ENCODE data around the gene KCNG4. TPM values are rescaled to one million over a fixed set of nuclear protein-coding genes. Genes with fewer than 3 reads are reported as not detected.

KCNG4 gene
- total RNA-seq, 2 experiments from 2014 or later, result not detected

DNA sequence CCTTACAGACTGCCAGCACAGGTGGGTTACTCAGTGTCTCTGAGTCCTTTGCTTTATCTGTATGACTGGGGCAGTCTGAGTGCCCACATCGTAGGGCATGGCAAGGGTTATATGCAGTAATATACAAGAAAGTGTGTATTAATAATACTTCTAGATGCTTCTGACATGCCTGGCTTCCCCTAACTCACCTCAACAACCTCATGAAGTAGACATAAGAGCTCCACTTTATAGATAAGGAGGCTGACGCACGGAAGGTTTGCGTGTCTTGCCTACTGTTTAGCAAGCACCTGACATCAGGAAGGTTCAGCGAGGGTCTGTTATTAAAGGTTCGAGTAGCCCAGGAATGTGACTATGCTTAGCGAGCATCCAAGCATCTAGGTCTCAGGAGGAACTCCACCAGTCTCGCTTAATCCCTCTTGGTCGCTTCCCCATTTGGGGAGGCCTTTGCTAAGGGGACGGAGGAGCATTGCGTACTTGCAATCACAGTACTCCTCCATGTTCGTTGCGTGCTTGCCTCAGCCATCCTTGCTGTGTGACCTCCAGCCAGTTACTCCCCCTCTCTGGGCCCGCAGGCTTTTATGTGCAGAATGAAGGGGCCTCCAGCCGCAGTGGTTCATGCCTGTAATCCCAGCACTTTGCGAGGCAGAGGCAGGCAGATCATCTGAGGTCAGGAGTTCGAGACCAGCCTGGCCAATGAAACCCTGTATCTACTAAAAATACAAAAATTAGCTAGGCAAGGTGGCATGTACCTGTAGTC lies 1.6 kb downstream of the KCNG4 start:
- no peaks in the 10 kb centered on the region for H3K9me3 Mint-ChIP-seq
- H3K4me1 Mint-ChIP-seq, result no peaks in the 10 kb centered on the region
- peaks cover 40% of the 10 kb centered on the region for H3K27me3 Mint-ChIP-seq
- H3K36me3 Mint-ChIP-seq, result no peaks in the 10 kb centered on the region
- POLR2A ChIA-PET, result no interaction called here
- no peak overlapping the region for H3K4me3 Mint-ChIP-seq
- ATAC-seq (ENCODE audit: low read depth) (no peak), DNase-seq (no peak)
- no peak overlapping the region for H3K27ac Mint-ChIP-seq

GRCh38 chr16:84236671-84237070 lies 3.1 kb downstream of the KCNG4 start:
- H3K9me3 Mint-ChIP-seq, result no peaks in the 10 kb centered on the region
- ATAC-seq (ENCODE audit: low read depth) (no peak), DNase-seq (no peak)
- POLR2A ChIA-PET, result no interaction called here
- no peaks in the 10 kb centered on the region for H3K36me3 Mint-ChIP-seq
- no peak overlapping the region for H3K27ac Mint-ChIP-seq
- no peaks in the 10 kb centered on the region for H3K4me1 Mint-ChIP-seq
- H3K27me3 Mint-ChIP-seq, result peaks cover 37% of the 10 kb centered on the region
- no peak overlapping the region for H3K4me3 Mint-ChIP-seq

DNA sequence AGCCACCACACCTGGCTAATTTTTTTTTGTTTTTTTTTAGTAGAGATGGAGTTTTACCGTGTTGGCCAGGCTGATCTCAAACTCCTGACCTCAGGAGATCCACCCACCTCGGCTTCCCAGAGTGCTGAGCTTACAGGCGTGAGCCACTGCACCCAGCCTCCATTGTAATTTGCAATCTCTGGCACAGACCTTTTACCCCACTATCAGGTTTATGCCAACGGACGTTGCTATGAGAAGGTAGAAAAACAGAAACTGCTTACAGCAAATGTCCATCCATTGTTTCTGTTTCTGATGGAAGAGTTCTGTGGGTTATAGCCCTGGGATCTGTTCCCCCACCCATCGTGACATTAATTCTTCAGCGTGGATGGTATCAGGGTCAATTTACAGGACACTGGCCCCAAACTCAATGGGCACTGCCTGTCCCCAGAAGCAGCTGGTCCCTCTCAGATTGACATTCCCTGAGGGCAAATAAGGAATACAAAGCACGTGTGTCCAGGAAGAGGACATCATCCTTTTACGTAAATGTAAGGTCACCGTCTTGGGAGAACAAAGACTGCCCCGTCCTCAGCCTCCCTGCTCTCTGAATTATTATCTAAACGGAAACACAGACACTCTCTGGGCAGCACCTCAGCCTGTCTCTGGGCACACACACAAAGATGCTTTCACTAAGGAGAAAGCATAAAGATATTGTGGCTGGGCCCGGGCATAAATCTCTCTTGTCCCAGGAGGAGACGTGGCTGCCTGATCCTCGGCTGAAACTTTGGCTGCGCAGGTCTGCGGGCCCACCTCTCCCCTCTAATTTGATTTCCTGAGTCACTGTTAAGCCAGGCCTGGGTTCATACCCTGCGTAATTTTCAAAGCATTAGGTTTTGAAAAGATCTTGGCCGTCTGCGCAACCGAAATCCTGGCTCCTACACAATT lies 5.2 kb downstream of the KCNG4 start:
- Mint-ChIP-seq H3K4me3 (no peak overlapping the region), H3K9me3 (no peaks in the 10 kb centered on the region), H3K36me3 (no peaks in the 10 kb centered on the region), H3K4me1 (no peaks in the 10 kb centered on the region), H3K27ac (no peak overlapping the region), H3K27me3 (peaks cover 22% of the 10 kb centered on the region)
- ATAC-seq (ENCODE audit: low read depth), result no peak
- POLR2A ChIA-PET, result no interaction called here
- no peak for DNase-seq

- Mint-ChIP-seq H3K36me3 (no peaks in the 10 kb centered on the region), H3K4me3 (no peak overlapping the region), H3K4me1 (no peaks in the 10 kb centered on the region), H3K27me3 (peaks cover 13% of the 10 kb centered on the region), H3K9me3 (no peaks in the 10 kb centered on the region), H3K27ac (no peak overlapping the region)
- POLR2A ChIA-PET, result no interaction called here
- no peak for ATAC-seq (ENCODE audit: low read depth)
- no peak for DNase-seq
Observed at GRCh38 chr16:84233748-84234147, 6.1 kb downstream of the KCNG4 start.

DNA sequence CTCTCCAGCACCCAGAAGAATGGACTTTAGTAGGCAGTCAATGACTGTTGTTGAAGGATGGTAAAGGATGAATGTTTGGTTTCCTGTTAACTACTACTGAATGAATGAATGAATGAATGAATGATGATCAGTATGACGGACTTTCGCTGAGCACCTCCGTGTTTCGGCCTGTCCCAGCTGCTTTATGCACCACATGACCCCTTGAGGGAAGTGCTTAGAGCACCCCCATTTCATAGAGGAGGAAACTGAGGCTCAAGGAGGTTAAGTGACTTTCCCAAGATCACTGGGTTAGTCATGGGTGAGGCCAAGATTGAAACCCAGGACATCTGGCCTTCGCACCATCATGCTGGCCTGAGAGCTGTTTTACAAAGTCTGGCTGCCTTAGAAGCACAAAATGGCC lies 6.8 kb downstream of the KCNG4 start:
- DNase-seq (no peak), ATAC-seq (ENCODE audit: low read depth) (no peak)
- H3K27ac Mint-ChIP-seq, result no peak overlapping the region
- POLR2A ChIA-PET, result no interaction called here
- H3K27me3 Mint-ChIP-seq, result peaks cover 11% of the 10 kb centered on the region
- H3K36me3 Mint-ChIP-seq, result no peaks in the 10 kb centered on the region
- H3K9me3 Mint-ChIP-seq, result no peaks in the 10 kb centered on the region
- H3K4me3 Mint-ChIP-seq, result no peak overlapping the region
- H3K4me1 Mint-ChIP-seq, result no peaks in the 10 kb centered on the region

GRCh38 chr16:84232060-84232459 lies 7.8 kb downstream of the KCNG4 start:
- no peak overlapping the region for H3K4me3 Mint-ChIP-seq
- no peak overlapping the region for H3K27ac Mint-ChIP-seq
- ATAC-seq (ENCODE audit: low read depth) (no peak), DNase-seq (no peak)
- POLR2A ChIA-PET, result no interaction called here
- H3K36me3 Mint-ChIP-seq, result no peaks in the 10 kb centered on the region
- H3K27me3 Mint-ChIP-seq, result peaks cover 11% of the 10 kb centered on the region
- no peaks in the 10 kb centered on the region for H3K9me3 Mint-ChIP-seq
- H3K4me1 Mint-ChIP-seq, result no peaks in the 10 kb centered on the region

DNA sequence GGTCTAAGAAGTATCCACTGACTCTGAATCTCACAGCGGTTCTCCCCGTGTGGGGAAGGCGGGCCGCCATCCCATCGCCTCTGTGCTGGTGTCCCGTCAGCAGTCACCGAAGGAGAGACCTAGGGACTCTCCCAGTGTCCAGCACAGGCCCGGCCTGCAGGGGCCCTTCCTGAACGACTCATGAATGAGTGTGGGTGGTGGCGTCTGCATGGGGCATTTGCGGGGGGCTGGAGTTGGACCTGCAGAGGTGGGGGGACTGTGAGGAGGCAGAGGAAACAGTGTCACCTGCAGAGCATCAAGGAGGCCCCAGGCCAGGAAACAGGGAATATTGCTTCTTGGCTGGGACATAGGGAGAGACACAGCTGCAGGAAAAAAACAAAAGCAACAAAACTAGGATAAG lies 10.3 kb downstream of the KCNG4 start:
- ATAC-seq (ENCODE audit: low read depth), result no peak
- no peak overlapping the region for H3K27ac Mint-ChIP-seq
- H3K27me3 Mint-ChIP-seq, result peaks cover 14% of the 10 kb centered on the region
- no peaks in the 10 kb centered on the region for H3K4me1 Mint-ChIP-seq
- no peaks in the 10 kb centered on the region for H3K9me3 Mint-ChIP-seq
- POLR2A ChIA-PET, result no interaction called here
- DNase-seq, result no peak
- H3K36me3 Mint-ChIP-seq, result no peaks in the 10 kb centered on the region
- no peak overlapping the region for H3K4me3 Mint-ChIP-seq

- H3K9me3 Mint-ChIP-seq, result no peaks in the 10 kb centered on the region
- POLR2A ChIA-PET, result no interaction called here
- no peaks in the 10 kb centered on the region for H3K36me3 Mint-ChIP-seq
- DNase-seq, result no peak
- peaks cover 8% of the 10 kb centered on the region for H3K27me3 Mint-ChIP-seq
- no peak overlapping the region for H3K4me3 Mint-ChIP-seq
- no peak overlapping the region for H3K27ac Mint-ChIP-seq
- no peaks in the 10 kb centered on the region for H3K4me1 Mint-ChIP-seq
- ATAC-seq (ENCODE audit: low read depth), result no peak
Observed at GRCh38 chr16:84228256-84228838, 11.5 kb downstream of the KCNG4 start.

GRCh38 chr16:84227548-84227947 lies 12.3 kb downstream of the KCNG4 start:
- DNase-seq (no peak), ATAC-seq (ENCODE audit: low read depth) (no peak)
- H3K27ac Mint-ChIP-seq, result no peak overlapping the region
- H3K4me1 Mint-ChIP-seq, result no peaks in the 10 kb centered on the region
- no peak overlapping the region for H3K4me3 Mint-ChIP-seq
- peaks cover 8% of the 10 kb centered on the region for H3K27me3 Mint-ChIP-seq
- H3K9me3 Mint-ChIP-seq, result no peaks in the 10 kb centered on the region
- H3K36me3 Mint-ChIP-seq, result no peaks in the 10 kb centered on the region
- POLR2A ChIA-PET, result no interaction called here

GRCh38 chr16:84226026-84226425 lies 13.8 kb downstream of the KCNG4 start:
- DNase-seq (no peak), ATAC-seq (ENCODE audit: low read depth) (no peak)
- H3K4me1 Mint-ChIP-seq, result no peaks in the 10 kb centered on the region
- no peak overlapping the region for H3K4me3 Mint-ChIP-seq
- POLR2A ChIA-PET, result no interaction called here
- H3K27me3 Mint-ChIP-seq, result peaks cover 10% of the 10 kb centered on the region
- H3K9me3 Mint-ChIP-seq, result no peaks in the 10 kb centered on the region
- no peak overlapping the region for H3K27ac Mint-ChIP-seq
- H3K36me3 Mint-ChIP-seq, result no peaks in the 10 kb centered on the region

DNA sequence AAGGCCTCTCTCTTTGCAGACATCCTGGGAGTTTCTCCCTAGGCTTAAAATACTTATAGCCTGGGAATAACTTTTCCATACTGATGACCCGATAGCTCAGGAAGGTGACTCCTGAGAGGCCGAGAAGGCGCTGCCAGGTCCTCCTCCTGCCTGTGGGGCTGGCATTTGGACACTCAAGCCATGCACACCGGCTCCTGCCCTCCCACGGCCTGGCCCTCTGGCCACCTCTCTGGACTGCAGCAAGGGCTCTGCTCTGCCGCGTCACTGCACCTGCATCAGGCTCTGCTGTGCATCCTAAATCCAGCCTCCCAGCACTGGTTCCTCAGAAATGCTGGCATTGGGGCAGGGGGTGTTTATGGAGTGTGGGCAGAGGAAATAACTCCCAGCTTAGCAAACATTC lies 14.2 kb downstream of the KCNG4 start:
- POLR2A ChIA-PET, result no interaction called here
- ATAC-seq (ENCODE audit: low read depth) (no peak), DNase-seq (no peak)
- Mint-ChIP-seq H3K4me3 (no peak overlapping the region), H3K36me3 (no peaks in the 10 kb centered on the region), H3K27ac (no peak overlapping the region), H3K4me1 (no peaks in the 10 kb centered on the region), H3K9me3 (no peaks in the 10 kb centered on the region), H3K27me3 (peaks cover 7% of the 10 kb centered on the region)

DNA sequence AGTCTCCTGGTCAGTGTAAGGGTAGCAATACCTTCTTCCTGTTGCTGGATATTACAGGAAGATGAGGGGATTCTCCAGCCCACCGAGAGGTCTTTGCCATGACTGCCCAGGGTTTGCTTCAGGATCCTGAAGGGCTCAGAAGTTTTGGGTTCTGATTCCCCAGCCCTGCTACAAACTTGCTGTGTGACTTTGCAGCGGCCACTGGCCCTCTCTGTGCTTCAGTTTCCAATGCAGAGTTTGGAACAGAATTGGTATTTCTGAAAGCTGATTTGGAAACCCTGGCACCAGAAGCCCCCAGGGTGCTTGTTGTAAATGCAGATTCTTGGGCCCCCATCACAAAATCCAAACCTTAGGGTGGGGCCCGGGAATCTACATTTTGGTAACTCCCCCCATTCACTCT lies 14.7 kb downstream of the KCNG4 start:
- H3K4me3 Mint-ChIP-seq, result no peak overlapping the region
- H3K27ac Mint-ChIP-seq, result no peak overlapping the region
- H3K9me3 Mint-ChIP-seq, result no peaks in the 10 kb centered on the region
- POLR2A ChIA-PET, result no interaction called here
- peaks cover 7% of the 10 kb centered on the region for H3K27me3 Mint-ChIP-seq
- DNase-seq, result no peak
- no peaks in the 10 kb centered on the region for H3K4me1 Mint-ChIP-seq
- no peaks in the 10 kb centered on the region for H3K36me3 Mint-ChIP-seq
- ATAC-seq (ENCODE audit: low read depth), result no peak

DNA sequence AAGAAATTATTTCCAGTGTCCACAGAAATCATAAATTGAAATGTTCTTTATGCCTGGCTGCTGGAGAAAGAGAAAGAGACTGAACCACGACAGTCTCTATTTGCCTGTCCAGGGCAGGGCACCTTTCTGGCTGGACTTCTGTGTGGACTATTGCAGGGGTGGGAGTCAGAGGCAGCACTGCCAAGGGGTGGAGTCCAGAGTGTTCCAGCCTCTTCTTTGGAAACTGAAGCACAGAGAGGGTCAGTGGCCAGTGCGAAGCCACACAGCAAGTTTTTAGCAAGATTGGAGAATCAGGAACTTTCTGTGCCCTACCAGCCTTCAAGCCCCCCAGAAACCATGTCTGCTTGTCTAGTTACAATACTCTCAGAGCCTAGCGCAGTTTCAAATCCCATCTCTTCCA lies 15.3 kb downstream of the KCNG4 start:
- ATAC-seq (ENCODE audit: low read depth) (no peak), DNase-seq (no peak)
- no peaks in the 10 kb centered on the region for H3K4me1 Mint-ChIP-seq
- H3K27ac Mint-ChIP-seq, result no peak overlapping the region
- no peak overlapping the region for H3K4me3 Mint-ChIP-seq
- H3K36me3 Mint-ChIP-seq, result no peaks in the 10 kb centered on the region
- H3K9me3 Mint-ChIP-seq, result no peaks in the 10 kb centered on the region
- H3K27me3 Mint-ChIP-seq, result peaks cover 7% of the 10 kb centered on the region
- POLR2A ChIA-PET, result no interaction called here

DNA sequence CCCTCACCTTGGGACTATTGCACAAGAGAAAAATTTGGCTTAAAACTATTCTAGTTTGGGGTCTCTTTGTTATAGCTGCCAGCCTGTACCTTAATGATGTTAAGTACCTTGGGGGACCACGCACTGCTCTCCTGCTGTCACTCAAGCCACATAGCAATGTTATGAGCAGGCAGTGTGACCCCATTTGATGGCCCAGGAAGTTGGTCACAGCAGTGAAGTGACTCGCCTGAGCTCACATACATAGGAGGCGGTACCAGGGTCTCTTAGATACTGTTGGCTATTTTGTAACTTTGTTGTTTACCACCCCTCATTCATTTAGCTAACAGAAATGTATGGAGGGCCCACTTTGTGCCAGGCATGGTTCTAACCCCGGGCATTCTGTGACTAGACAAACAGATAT lies 16.4 kb downstream of the KCNG4 start:
- Mint-ChIP-seq H3K27me3 (peaks cover 7% of the 10 kb centered on the region), H3K4me3 (no peak overlapping the region), H3K27ac (no peak overlapping the region), H3K4me1 (no peaks in the 10 kb centered on the region), H3K9me3 (no peaks in the 10 kb centered on the region), H3K36me3 (no peaks in the 10 kb centered on the region)
- no peak for DNase-seq
- no peak for ATAC-seq (ENCODE audit: low read depth)
- POLR2A ChIA-PET, result no interaction called here
